GM19452 (cell line): ENCODE results near the gene EPM2A.

Experiments used
- ATAC-seq: cut with Tn5 transposase; IDR thresholded peaks from one replicate; pipeline ENCODE4 v1.9.1; 2021; ENCODE audit not compliant: unreplicated experiment

EPM2A gene

DNA sequence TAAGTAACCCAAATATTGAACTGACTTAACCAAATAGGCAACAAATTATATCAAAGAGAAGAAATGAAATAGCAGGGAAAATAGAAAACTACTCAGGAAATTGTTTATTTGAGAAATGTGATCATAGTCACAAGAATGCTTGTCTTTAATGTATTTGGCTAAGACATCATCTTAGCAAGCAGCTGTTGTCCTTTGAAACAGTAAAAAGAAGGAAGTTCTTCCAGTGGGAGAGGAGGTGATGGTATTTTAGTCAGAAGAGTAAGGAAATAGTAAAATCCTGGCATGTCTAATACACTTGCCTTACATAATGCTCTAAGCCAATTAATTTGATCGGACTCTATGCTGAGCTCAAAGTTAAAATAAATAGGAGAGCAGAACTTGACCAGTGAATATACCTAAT lies 126.5 kb downstream of the EPM2A start:
- ATAC-seq: no peak

DNA sequence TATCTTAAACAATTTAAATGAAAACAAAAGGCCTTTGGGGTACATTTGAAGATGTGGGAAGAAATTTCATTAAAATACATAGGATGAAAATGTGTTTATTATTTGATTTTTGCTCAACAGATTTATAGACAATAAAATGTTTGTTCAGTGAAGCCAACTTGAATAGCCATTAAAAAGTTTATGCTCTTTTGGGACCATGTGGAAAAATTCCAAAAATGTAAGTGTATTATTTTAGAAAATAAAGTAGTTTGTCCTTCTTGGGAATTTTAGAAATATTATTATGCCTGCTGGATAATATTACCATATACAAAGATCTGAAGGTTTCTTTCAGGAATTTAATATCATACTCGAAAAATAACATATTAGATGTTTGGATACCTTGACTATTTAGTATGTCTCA lies 131.3 kb downstream of the EPM2A start:
- no peak for ATAC-seq

DNA sequence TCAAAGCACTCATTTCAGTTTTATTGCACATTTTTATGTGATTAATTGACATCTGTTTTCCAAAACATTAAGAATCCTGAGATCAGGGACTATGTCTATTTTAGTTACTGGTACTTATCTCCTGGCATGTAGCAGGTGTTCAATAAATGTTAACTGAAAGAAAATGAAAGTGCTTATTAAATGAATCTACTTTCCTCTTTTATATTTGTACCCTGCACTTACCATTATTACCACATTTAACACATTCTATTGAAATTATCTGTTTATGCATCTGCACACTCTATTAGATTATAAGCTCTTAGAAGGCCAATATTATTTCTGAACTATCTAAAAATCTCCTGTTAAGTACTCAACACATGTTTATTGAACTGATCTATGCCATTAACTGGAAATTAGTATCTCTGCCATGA lies 131.9 kb downstream of the EPM2A start:
- ATAC-seq: no peak

DNA sequence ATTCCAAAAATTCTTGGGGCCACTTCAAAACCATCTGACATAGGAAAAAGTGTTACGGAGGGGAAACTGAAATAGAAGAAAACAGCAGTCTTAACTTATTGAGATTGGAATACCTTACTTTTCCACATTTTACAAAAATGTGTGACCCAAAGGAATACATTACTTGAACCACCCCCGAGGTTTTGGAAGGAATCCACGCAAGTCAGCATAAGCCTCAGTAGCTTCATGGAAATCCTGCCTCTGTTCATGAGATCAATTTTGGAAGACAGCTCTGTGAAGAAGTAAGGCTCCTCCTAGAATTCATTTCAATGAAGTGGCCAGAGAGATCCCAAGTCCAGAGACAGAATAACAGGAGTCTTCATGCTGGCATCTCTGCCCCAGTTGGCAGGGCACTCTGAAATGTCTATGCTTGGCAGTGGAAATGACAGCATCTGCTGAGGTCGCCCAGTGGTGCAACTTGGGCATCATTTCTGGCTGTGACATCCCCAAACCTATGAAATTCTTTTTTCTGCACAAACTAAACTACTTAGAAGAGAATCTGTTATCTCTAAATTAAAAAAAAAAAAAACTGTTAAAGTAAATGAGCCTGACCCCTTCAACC lies 132.5 kb downstream of the EPM2A start:
- no peak for ATAC-seq

DNA sequence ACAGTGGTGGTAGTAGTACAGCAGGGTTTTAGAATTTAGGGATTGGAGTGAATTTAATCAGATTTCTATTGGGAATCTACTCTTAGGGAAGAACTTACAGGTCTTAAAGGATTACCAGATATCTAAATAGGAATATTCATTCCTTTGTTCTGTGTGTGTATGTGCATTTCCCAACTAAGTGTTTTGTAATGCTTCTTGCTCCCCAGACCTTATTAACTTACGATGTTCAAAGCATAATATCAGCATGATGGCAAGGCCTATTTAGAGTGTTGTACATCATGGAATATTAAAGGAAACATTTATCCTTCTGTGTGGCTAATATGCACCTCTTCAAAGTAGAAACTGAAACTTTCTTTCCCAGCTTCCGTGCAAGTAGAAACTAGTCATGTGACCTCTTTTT lies 133.9 kb downstream of the EPM2A start:
- ATAC-seq: no peak

DNA sequence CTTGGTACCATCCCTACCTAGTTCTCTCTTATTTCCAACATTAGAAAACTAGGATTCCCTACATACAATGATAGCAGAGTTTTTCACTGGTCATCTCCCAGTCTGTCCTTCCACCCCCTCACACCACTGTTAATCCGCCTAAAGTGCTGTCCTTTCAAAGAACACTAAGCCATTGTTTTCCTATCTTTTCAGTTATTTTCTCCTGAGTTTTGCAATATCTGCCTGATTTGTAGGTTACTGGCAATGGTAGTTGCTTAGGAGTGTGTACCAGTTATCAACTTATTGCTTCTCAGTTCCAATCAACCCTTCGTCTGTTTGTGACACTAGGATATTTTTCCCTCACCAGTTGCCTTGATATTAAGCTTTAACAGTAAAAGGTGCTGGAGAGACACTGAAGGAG lies 135.0 kb downstream of the EPM2A start:
- ATAC-seq: no peak

DNA sequence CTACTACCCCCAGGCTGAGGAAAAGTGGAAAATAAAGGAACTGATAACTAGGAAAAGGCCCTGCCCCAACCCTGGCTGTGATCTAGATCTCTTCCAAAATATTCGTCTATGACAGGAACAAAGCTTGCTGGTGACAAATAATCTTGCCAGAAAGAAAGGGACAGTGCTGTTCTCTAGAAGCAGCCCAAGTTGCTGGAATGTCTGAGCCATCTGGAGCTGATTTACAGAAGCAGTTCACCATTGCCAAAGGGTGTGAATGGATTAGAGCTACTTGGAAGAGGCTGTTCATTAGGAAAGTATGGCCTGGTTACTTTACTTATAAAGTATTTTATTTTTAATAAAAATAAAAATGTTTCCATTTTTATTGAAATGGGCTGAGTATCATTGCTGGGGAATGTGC lies 146.3 kb downstream of the EPM2A start:
- no peak for ATAC-seq

DNA sequence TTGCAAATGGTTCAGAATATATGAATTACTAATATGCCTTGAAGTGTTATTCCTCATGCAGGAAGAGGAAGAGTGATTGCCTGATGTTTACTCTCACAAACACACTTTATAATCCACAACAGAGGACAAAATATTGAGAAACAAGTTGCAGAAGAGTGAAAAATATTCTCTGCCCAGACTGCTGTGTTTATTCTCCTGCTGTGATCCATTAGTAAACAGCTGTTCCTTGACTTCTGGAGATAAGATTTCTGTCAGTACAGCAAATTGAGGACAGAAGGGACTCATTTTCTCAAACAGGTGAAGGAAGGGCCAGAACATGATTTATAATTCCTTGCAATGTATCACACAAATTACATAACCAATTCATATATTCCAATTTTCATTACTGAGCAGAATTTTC lies 148.0 kb downstream of the EPM2A start:
- no peak for ATAC-seq

DNA sequence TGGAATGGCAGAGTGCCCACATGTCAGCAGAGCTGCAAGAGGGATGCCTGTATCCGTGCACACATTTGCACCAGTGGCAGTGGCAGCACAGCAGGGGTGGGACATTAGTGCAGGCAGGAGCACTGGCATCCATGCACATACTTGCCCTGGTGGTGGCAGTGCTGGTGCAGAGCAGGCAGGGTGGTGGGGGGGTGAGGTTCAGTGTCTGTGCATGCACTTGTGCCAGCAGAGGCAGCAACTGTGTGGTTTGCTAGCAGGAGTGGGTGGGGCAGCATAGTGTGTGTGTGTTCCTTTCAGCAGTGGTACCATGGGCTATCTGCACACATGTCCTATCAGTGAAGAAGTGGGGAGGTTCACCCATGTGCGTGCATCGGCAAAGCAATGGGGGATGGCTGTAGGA lies 151.6 kb downstream of the EPM2A start:
- no peak for ATAC-seq
